CD14-positive monocyte (primary cell): Measurements from ENCODE around the gene BAG5. TPM values are rescaled to one million over a fixed set of nuclear protein-coding genes. Genes with fewer than 3 reads are reported as not detected.

Experiments
- DNase-seq, 3 donors: peaks; one replicate each; pipeline ENCODE4 v3.0.0-alpha.2; 2011 to 2022
- H2AFZ ChIP-seq: 2 replicates; pipeline ENCODE4 v1.6.0; 2012; ENCODE audit warnings: mild to moderate bottlenecking, low read depth, low read length, inconsistent platforms; ENCODE audit not compliant: insufficient read depth, poor library complexity, severe bottlenecking
- H3K27ac ChIP-seq, 2 donors: 1 replicate in 1 of 2; 2 replicates in 1 of 2; pipeline ENCODE4 v1.5.1; 2012 to 2013; ENCODE audit warnings: low read length in 2 of 2, control low read depth in 1 of 2, inconsistent platforms in 1 of 2, low read depth in 1 of 2, mild to moderate bottlenecking in 1 of 2
- H3K27me3 ChIP-seq, 2 donors: one replicate each; pipeline versions ENCODE4 v1.6.0 to v1.6.1; 2011 to 2013; ENCODE audit warnings: low read length in 2 of 2; ENCODE audit not compliant: control insufficient read depth in 2 of 2, insufficient read depth in 2 of 2
- H3K36me3 ChIP-seq, 2 donors: replicated peaks in 1 of 2; 1 replicate in 1 of 2; 2 replicates in 1 of 2; pipeline versions ENCODE4 v1.5.1 to v1.6.1; 2012 to 2013; ENCODE audit warnings: low read length in 2 of 2, control low read depth in 1 of 2, inconsistent platforms in 1 of 2, mild to moderate bottlenecking in 1 of 2; ENCODE audit not compliant: insufficient read depth in 2 of 2, control insufficient read depth in 1 of 2
- H3K4me1 ChIP-seq, 2 donors: 1 replicate in 1 of 2; 2 replicates in 1 of 2; pipeline versions ENCODE4 v1.5.1 to v1.6.1; 2012 to 2013; ENCODE audit warnings: low read length in 2 of 2, control low read depth in 1 of 2, inconsistent platforms in 1 of 2, mild to moderate bottlenecking in 1 of 2, moderate library complexity in 1 of 2; ENCODE audit not compliant: insufficient read depth in 2 of 2, control insufficient read depth in 1 of 2
- H3K4me2 ChIP-seq: replicated peaks from 2 replicates; pipeline ENCODE3; 2012; ENCODE audit warnings: low read length, moderate library complexity, mild to moderate bottlenecking; ENCODE audit not compliant: poor library complexity, severe bottlenecking; ENCODE audit errors: extremely low read depth
- H3K4me3 ChIP-seq, 3 experiments: fragments of 200-600 bp in 1 of 3; sonication (generic) in 1 of 3; replicated peaks in 1 of 3; 1 replicate in 2 of 3; 2 replicates in 1 of 3; pipeline ENCODE4 v1.5.1; 2011 to 2013; ENCODE audit warnings: low read length in 3 of 3, mild to moderate bottlenecking in 3 of 3, control low read depth in 2 of 3, low read depth in 2 of 3, inconsistent platforms in 1 of 3, moderate library complexity in 1 of 3
- H3K79me2 ChIP-seq: 2 replicates; pipeline ENCODE4 v1.6.0; 2012; ENCODE audit warnings: mild to moderate bottlenecking, control low read depth, inconsistent platforms, low read length, moderate library complexity; ENCODE audit not compliant: insufficient read depth
- H3K9ac ChIP-seq: 2 replicates; pipeline ENCODE4 v1.6.0; 2017; ENCODE audit warnings: low read length, mild to moderate bottlenecking; ENCODE audit not compliant: insufficient read depth, poor library complexity, severe bottlenecking
- H3K9me3 ChIP-seq, 2 donors: replicated peaks in 1 of 2; 1 replicate in 1 of 2; 2 replicates in 1 of 2; pipeline versions ENCODE4 v1.5.1 to v1.6.1; 2012 to 2013; ENCODE audit warnings: low read length in 2 of 2, control low read depth in 1 of 2; ENCODE audit not compliant: control insufficient read depth in 1 of 2, insufficient read depth in 1 of 2
- H4K20me1 ChIP-seq: 2 replicates; pipeline ENCODE4 v1.6.0; 2012; ENCODE audit warnings: mild to moderate bottlenecking, low read length, control low read depth, moderate library complexity; ENCODE audit not compliant: insufficient read depth
- H3K27ac Mint-ChIP-seq, 7 donors: one replicate each; pipeline ENCODE4 v1.8.0; 2020; ENCODE audit warnings: mild to moderate bottlenecking in 7 of 7, mixed read lengths in 7 of 7, moderate library complexity in 6 of 7, inconsistent platforms in 2 of 7
- H3K27me3 Mint-ChIP-seq, 3 donors: one replicate each; pipeline ENCODE4 v1.8.0; 2021 to 2022; ENCODE audit warnings: low read depth in 3 of 3, mild to moderate bottlenecking in 3 of 3, mixed read lengths in 3 of 3, moderate library complexity in 3 of 3, inconsistent platforms in 1 of 3
- H3K36me3 Mint-ChIP-seq, 2 donors: one replicate each; pipeline ENCODE4 v1.8.0; 2020; ENCODE audit warnings: mixed read lengths in 2 of 2, inconsistent platforms in 1 of 2, mild to moderate bottlenecking in 1 of 2
- H3K4me1 Mint-ChIP-seq: one replicate; pipeline ENCODE4 v1.8.0; 2020; ENCODE audit warnings: mild to moderate bottlenecking, mixed read lengths
- H3K4me3 Mint-ChIP-seq, 2 donors: one replicate each; pipeline ENCODE4 v1.8.0; 2020; ENCODE audit warnings: mild to moderate bottlenecking in 2 of 2, mixed read lengths in 2 of 2, moderate library complexity in 1 of 2
- H3K9me3 Mint-ChIP-seq, 7 donors: one replicate each; pipeline ENCODE4 v1.8.0; 2020 to 2022; ENCODE audit warnings: mixed read lengths in 7 of 7, mild to moderate bottlenecking in 6 of 7, moderate library complexity in 6 of 7, inconsistent platforms in 2 of 7
- CTCF ChIP-seq: fragments of 200-600 bp; IDR thresholded peaks from one replicate; pipeline ENCODE4 v1.8.0; 2022; ENCODE audit warnings: antibody characterized with exemption, mild to moderate bottlenecking
- WGBS: methylation state at CpG from one replicate; pipeline ENCODE4 v1.1.5; 2013; ENCODE audit warnings: missing lambda C conversion rate; ENCODE audit not compliant: insufficient coverage; 5-methylcytosine and 5-hydroxymethylcytosine counted together
- intact Hi-C, 2 donors: fragments of 100-400 bp; cut with micrococcal nuclease; formaldehyde crosslinking; loops; one replicate each; pipeline versions ENCODE4 v1.15.0 to v1.15.1; 2023
- polyA plus RNA-seq, 3 donors: library from polyadenylated mRNA; depleted of rRNA in 1 of 3; unstranded in 2 of 3; stranded (reverse) in 1 of 3; fragments of 300-500 nt in 2 of 3; fragments of >200 nt in 1 of 3; fragmentation: Illumina TruSeq in 2 of 3; gene quantifications; 1 replicate in 2 of 3; 2 replicates in 1 of 3; pipeline ENCODE4 v1.2.3, GENCODE V29; 2012 to 2021

BAG5 gene
- polyA plus RNA-seq, 3 donors = 4.7 to 33.1 (median 30.1) TPM

DNA sequence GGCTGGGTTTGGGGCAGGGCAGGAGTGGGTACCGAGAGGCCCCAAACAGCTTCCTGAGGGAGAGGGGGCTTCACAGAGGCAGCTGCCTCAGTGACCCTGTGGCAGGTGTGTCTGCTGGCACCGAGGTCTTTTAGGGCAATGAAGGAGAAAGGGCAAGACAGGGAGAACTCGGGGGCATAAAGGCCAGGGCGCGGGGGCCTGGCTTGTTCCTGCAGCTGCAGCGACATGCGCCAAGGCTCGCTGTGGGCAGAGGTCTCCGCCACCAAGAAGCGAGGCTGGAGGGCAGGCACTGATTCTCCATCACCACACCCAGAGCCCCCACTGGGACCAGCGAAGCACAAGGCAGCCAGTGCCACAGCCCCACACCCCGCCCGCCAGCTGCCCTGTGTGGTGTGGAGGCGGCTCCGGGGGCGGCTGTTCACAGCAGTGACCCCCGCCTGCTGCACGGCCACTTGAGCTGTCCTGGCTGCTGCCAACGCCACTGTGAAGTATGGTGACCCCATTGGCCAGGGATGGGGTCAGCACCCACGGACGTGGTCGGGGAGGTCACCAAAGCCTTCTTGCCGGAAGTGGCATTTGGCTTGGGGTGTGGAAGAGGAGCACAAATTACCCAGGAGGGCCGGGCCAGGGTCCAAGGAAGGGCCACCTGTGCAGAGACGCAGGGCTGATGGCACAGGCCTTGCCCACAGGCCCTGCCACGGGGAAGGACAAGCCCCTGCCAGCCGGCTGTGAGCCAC, 16.4 kb downstream of the BAG5 start:
- Mint-ChIP-seq H3K4me3 (no peak overlapping the region), H3K27ac (peak overlapping the region in 1 of 7 donors; percentile 35), H3K4me1 (no peaks in the 10 kb centered on the region), H3K27me3 (peaks cover 2 to 11% (median 3%) of the 10 kb centered on the region in 3 donors), H3K9me3 (no peaks in the 10 kb centered on the region), H3K36me3 (no peaks in the 10 kb centered on the region)
- no peak overlapping the region for H3K4me3 ChIP-seq
- no peak overlapping the region for H3K27ac ChIP-seq
- peaks cover 27% of the 10 kb centered on the region for H4K20me1 ChIP-seq
- H2AFZ ChIP-seq = no peak overlapping the region
- no peak for TF ChIP-seq CTCF
- no peak overlapping the region for H3K9ac ChIP-seq
- no peak for DNase-seq
- 87% methylated on average over 19 of the region's 27 CpGs for WGBS
- H3K27me3 ChIP-seq = no peaks in the 10 kb centered on the region
- no peak overlapping the region for H3K4me2 ChIP-seq
- H3K79me2 ChIP-seq = no peaks in the 10 kb centered on the region
- intact Hi-C loops = loop anchor here (1.0 to 5.0 kb wide), 4 partner anchors 27 to 45 kb away; no protein-coding TSS in a partner anchor
- H3K36me3 ChIP-seq = no peaks in the 10 kb centered on the region
- H3K9me3 ChIP-seq = no peaks in the 10 kb centered on the region
- no peaks in the 10 kb centered on the region for H3K4me1 ChIP-seq

- intact Hi-C loops = loop anchor here in 1 of 2 donors (5.0 kb wide), 1 partner anchor 43 kb away; no protein-coding TSS in a partner anchor
- H3K4me3 Mint-ChIP-seq = no peak overlapping the region
- DNase-seq = no peak
These were observed 17.1 kb downstream of the BAG5 start for GRCh38 chr14:103545219-103545914.

More at GRCh38 chr14:103545219-103545914, 17.1 kb downstream of the BAG5 start:
- peak overlapping the region in 2 of 7 donors; percentile 35 to 45 for H3K27ac Mint-ChIP-seq
- no peaks in the 10 kb centered on the region for H3K9me3 Mint-ChIP-seq
- Histone ChIP-seq H3K4me2 (no peak overlapping the region), H3K4me1 (no peaks in the 10 kb centered on the region), H3K27me3 (no peaks in the 10 kb centered on the region), H3K4me3 (no peak overlapping the region), H3K9ac (no peak overlapping the region), H4K20me1 (peaks cover 27% of the 10 kb centered on the region), H3K79me2 (no peaks in the 10 kb centered on the region), H3K27ac (no peak overlapping the region), H3K9me3 (no peaks in the 10 kb centered on the region), H3K36me3 (no peaks in the 10 kb centered on the region), H2AFZ (no peak overlapping the region)
- TF ChIP-seq CTCF = no peak
- WGBS = 98% methylated on average over 25 of the region's 29 CpGs
- H3K27me3 Mint-ChIP-seq = peaks cover 2 to 17% (median 3%) of the 10 kb centered on the region in 3 donors
- no peaks in the 10 kb centered on the region for H3K4me1 Mint-ChIP-seq
- no peaks in the 10 kb centered on the region for H3K36me3 Mint-ChIP-seq
